ENCODE measurements around the gene COG3.
"Not testable (repeated sequence)": the region's sequence is repeated elsewhere in the genome, so short reads cannot be mapped to it uniquely, and the experiment has no call there.

COG3 gene, protein sequence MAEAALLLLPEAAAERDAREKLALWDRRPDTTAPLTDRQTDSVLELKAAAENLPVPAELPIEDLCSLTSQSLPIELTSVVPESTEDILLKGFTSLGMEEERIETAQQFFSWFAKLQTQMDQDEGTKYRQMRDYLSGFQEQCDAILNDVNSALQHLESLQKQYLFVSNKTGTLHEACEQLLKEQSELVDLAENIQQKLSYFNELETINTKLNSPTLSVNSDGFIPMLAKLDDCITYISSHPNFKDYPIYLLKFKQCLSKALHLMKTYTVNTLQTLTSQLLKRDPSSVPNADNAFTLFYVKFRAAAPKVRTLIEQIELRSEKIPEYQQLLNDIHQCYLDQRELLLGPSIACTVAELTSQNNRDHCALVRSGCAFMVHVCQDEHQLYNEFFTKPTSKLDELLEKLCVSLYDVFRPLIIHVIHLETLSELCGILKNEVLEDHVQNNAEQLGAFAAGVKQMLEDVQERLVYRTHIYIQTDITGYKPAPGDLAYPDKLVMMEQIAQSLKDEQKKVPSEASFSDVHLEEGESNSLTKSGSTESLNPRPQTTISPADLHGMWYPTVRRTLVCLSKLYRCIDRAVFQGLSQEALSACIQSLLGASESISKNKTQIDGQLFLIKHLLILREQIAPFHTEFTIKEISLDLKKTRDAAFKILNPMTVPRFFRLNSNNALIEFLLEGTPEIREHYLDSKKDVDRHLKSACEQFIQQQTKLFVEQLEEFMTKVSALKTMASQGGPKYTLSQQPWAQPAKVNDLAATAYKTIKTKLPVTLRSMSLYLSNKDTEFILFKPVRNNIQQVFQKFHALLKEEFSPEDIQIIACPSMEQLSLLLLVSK

DNA sequence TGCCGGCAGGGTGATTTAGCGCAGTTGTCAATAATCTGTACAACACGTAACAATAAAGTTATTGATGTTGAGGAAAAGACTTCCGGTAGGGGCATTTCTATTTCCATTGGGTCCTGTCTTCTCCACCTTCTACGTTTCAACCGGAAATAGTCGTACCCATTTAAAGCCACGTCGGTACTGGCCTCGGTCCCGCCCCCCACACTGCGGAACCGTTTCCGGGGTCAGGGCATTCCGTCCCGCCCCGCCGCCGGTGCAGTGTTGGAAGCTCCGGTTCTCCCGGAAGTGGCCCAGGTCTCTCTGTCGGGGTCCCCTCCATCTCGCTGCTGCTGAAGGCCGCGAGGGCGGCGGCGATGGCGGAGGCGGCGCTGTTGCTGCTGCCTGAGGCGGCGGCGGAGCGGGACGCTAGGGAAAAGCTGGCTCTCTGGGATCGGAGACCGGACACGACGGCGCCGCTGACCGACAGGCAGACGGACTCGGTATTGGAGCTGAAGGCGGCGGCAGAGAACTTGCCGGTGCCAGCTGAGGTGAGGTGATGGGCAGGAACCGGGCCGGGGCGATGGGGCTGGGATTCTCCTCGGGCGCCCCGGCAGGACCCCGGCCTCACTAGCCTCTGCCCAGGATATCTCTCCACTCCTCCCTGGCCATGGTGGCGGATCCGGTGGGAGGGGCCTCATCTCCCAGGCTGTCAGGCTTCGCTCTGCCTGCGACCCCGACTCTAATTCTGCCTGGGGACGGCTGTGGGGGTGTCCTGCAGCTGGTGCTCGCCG is at the start of gene COG3:
Gene COG3 (plus strand): TSS at position 253 of the 767 bp plus-strand sequence. CDS start 98 bp downstream, at position 351.
- in situ Hi-C loops (cut with MboI; ENCODE audit: low sequenced_read_pairs) = no loop called here

DNA sequence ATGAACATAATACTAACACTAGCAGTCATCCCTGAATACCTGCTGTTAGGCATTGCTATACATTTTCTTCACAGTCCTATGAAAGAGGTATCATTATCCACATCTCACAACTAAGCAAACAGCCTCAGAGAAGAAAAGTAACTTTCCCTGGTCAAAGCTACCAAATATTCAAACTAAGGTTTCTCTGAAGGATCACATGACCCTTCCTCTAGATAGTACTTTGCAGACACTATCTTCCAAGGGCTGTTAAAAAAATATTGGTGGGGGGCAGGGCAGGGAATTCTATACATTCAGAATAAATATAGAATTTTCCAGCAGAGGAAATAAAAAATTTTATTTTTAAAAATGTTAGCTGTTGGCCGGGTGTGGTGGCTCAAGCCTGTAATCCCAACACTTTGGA is 49.6 kb upstream of the COG3 start:
- in situ Hi-C loops (cut with MboI; ENCODE audit: low sequenced_read_pairs) = no loop called here

DNA sequence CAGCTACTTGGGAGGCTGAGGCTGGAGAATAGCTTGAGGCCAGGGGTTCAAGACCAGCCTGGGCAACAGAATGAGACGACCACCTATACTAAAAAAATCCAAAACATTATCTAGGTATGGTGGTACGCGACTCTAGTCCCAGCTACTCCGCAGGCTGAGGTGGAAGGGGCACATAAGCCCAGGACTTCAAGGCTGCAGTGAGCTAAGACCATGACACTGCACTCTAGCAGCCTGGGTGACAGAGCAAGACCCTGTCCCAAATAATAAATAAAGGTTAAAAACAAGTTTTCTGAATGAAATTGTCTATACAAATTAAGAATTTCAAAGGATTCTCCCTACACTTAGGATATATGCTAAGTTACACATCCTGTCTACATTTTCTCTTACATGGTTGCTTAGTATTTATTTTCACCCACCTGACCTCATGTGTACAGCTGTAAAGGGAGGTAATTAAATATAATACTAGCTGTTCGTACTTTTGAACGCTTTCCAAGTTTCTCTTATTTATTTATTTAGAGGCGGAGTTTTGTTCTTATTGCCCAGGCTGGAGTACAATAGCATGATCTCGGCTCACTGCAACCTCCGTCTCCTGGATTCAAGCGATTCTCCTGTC is 48.1 kb upstream of the COG3 start:
- in situ Hi-C loops (cut with MboI; ENCODE audit: low sequenced_read_pairs) = no loop called here

DNA sequence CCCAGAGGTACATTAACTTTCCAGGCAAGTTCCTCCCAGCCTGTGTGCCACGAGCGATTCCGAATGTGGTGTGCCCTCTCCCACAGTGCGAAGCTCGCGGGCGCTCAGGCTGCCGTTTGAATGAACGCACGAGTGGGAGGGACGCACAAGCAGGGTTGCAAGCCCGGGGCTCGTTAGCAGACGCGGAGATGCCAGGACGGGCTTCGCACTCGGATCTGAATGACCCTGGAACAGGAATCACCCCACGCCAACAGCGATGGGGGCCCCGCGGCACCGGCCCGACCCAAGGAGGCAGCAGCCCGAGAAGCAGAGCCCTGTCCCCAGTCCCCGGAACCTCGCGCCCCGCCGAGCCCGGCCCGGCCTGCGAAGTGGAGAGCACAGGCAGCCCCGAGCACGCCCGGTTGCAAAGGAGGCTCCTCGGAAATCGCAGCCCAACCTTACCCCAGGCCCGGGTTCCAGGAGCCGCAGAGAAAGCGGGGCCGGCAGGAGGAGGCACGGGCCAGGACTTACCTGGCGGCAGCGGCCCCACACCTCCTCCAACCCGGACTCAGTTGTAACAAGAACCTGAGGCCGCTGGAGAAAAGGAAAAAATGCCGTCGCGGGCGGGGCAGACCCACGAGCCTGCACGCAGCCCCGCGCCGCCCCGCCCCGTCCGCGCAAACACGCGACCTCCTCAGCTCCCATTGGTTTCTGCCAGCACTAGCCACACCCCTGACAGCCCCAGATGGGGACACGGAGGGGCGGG is 46.8 kb upstream of the COG3 start, which contains the start of gene SLC25A30:
Gene SLC25A30 (minus strand): TSS at position 584 of the 745 bp plus-strand sequence. CDS start 6,948 bp downstream, outside the sequence.
- in situ Hi-C loops (cut with MboI; ENCODE audit: low sequenced_read_pairs) = no loop called here

DNA sequence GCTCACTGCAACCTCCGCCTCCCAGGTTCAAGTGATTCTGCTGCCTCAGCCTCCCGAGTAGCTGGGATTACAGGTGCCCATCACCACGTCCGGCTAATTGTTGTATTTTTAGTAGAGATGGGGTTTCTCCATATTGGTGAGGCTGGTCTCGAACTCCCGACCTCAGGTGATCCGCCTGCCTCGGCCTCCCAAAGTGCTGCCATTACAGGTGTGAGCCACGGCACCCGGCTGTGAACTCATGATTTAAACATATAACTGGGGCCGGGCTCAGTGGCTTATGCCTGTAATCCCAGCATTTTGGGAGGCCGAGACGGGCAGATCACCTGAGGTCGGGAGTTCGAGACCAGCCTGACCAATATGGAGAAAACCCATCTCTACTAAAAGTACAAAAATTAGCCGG is 45.4 kb upstream of the COG3 start:
- in situ Hi-C loops (cut with MboI; ENCODE audit: low sequenced_read_pairs) = not testable (repeated sequence)

DNA sequence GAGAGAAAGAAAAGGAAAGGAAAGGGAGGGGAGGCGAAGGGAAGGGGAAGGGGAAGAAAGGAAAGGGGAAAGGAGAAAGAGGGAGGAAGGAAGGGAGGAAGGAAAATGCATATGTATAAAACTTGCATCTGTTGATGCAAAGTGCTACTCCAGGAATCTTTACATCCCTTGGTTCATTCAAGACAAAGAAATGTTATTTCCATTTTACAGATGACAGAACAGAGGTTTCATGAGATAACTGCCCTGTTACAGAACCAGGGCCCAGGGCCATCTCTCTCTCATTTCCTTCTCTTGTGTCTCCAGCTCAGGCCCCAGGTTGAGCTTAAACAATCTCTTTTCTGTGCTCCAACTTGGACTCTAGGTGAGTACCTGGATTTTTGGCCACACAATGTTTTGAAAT is 44.8 kb upstream of the COG3 start:
- in situ Hi-C loops (cut with MboI; ENCODE audit: low sequenced_read_pairs) = no loop called here

DNA sequence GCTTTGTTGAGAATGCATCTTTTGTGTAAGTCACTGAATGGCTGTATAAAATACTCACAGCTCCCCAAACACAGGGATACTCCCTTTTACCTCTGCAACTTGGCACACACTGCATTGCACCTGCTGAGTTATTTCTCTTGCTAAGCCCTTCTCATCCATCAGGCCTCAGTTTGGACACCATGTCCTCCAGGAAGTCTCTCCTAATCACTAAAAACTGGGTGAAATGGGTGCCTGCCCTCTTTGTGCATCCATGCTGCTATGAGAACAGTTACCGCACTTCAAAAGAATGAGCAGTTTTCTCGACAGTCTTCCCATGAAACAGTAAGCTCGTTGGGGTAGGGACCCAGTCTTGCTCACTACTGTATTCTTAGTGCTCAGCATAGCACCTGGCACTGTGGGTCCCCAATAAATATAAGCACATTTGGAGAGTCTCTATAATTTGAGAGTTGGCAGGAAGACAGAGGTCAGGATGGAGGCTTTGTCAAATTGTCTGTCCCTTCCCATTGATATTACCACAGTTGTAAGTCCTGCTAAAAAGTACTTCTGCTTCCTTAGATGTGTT is 41.9 kb upstream of the COG3 start:
- in situ Hi-C loops (cut with MboI; ENCODE audit: low sequenced_read_pairs) = no loop called here

DNA sequence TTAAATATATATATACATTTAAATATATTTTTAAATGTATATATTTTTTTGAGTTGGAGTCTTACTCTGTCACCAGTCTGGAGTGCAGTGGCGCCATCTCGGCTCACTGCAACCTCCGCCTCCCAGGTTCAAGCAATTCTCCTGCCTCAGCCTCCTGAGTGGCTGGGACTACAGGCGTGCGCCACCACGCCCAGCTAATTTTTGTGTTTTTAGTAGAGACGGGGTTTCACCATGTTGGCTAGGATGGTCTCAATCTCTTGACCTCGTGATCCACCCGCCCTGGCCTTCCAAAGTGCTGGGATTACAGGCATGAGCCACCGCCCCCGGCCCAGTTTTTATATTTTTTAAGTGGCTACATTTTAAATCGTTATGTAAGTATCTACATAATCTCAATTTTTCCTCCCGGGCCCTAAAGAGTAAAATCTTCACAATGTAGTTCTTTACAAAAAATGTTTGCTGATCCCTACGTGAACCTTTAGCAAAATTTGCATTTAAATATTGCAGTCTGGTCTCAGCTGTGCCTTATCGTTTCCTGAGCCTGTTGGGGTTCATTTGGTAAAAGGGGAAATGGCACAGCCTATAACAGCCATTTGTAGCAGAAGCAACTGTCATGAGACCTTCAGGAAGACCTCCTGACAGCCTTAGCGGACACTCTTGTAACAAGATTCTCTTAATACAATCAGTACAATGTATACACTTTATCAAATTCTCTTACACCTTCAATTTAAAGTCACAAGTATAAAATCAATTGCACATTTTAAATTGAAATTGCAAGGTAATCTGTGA is 38.5 kb upstream of the COG3 start:
- in situ Hi-C loops (cut with MboI; ENCODE audit: low sequenced_read_pairs) = not testable (repeated sequence)

DNA sequence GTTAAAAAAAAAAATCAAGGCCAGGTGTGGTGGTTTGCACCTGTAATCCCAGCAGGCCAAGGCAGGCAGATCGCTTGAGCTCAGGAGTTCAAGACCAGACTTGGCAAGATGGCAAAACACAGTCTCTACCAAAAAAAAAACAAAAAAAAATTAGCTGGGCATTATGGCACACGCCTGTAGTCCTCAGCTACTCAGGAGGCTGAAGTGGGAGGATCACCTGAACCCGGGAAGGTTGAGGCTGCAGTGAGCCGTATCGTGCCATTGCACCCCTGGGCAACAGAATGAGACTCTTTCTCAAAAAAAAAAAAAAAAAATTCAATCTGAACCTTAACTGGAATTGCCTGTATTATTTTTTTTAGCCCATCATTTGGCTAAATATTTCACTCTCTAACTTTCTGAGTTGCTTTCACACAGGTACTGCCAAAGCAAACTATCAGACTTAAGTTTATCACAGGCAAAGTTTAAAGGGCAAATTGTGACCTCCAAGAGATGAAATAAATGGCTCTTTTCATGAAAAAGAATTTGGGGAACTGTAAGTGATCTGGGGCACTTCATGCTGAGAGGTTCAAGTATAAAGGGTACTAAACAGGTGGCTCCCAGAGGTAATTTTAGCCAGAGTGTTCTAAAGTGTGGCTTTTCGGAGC is 31.9 kb upstream of the COG3 start:
- in situ Hi-C loops (cut with MboI; ENCODE audit: low sequenced_read_pairs) = no loop called here

DNA sequence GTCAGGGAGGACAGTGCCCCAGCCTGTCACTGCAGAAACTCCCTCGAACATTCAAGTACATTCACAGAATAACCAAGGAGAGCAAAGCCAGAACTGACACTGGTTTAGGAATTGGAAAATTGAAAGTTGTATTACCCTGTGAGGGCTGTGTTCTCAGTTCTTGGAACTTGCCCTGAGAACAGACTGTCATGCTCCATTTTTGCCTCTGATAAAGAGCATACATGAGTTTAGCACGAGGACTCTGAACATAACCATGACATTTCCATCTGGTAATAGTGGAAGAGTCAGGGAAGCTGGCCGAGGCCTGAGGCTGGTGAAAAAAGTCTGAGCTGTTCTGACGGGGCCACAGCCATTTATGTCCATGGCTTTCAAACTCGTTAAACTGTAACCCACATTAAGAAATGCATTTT is 31.4 kb upstream of the COG3 start:
- in situ Hi-C loops (cut with MboI; ENCODE audit: low sequenced_read_pairs) = no loop called here

DNA sequence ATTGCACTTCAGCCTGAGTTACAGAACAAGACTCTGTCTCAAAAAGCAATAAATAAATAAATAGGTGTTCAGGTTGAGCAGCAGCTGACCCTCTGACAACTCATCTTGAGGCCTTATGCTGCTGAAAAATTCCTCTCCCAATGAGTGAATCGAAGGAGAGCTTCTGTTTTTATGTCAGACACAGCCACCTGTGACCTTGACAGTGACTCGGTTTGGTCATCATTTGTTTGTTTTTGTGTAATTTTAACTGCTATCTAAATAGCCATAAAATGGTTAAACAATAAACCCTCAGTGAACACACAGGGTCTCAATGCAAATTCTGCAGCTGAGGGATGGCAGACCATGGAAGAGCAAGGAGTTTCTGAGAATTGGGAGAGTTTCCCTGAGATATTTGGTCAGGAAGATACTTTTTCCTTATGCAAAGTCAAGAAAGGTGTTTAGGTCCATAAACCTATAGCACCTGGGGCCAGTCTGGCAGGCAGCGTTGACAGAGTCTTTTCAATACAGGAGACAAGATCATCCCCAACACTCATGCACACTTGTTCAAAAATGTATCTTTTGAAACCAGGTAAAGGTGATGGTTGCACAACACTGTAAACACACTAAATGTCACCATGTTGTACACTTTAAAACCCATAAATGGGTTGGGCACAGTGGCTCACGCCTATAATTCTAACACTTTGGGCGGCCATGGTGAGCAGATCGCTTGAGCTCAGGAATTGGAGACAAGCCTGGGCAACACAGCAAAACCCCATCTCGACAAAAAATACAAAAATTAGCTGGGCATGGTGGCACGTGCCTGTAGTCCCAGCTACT is 30.0 kb upstream of the COG3 start:
- in situ Hi-C loops (cut with MboI; ENCODE audit: low sequenced_read_pairs) = no loop called here

DNA sequence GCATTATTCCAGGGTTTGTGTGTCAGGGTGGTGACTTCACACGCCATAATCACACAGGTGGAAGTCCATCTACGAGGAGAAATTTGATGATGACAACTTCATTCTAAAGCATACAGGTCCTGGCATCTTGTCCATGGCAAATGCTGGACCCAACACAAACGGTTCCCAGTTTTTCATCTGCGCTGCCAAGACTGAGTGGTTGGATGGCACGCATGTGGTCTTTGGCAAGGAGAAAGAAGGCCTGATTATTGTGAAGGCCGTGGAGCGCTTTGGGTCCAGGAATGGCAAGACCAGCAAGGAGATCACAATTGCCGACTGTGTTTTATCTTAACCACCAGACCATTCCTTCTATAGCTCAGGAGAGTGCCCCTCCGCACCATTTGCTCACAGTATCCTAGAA is 28.4 kb upstream of the COG3 start:
- in situ Hi-C loops (cut with MboI; ENCODE audit: low sequenced_read_pairs) = no loop called here

DNA sequence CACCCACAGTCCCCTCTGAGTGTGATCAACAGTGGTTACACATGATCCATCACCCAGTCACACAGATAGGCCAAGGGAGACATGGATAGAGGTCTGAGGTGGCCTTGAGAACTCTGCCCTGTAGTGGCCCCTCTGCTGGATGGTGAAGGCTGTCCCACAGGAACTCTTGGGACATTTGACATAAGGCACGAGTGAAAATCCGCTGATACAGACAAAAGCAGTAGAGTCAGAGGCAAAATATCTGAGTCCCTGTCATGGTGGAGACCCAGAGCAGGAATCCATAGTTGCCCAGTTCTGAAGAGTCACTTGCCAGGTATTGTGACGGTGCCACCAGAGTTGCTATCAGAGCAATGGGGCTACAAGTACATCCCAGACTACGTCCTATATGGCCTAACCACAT is 27.8 kb upstream of the COG3 start:
- in situ Hi-C loops (cut with MboI; ENCODE audit: low sequenced_read_pairs) = no loop called here

DNA sequence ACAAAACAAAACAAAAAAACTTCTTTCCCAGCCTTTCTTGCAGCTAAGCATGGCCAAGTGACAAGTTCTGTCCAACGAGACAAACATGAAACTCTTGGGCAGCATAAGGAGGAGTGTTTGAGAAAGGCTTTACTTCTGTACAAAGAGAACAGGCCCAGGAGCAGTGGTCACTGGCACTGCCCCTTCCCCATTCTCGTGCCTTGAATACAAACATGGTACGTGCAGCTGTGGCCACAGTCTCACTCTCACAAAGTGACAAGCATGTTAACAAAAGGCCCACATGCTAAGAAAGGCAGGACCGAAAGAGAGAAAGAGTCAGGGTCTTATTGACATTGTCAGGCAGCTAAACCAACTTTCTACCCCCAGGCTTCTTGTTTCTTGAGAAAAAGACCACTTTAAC is 26.8 kb upstream of the COG3 start:
- in situ Hi-C loops (cut with MboI; ENCODE audit: low sequenced_read_pairs) = no loop called here

DNA sequence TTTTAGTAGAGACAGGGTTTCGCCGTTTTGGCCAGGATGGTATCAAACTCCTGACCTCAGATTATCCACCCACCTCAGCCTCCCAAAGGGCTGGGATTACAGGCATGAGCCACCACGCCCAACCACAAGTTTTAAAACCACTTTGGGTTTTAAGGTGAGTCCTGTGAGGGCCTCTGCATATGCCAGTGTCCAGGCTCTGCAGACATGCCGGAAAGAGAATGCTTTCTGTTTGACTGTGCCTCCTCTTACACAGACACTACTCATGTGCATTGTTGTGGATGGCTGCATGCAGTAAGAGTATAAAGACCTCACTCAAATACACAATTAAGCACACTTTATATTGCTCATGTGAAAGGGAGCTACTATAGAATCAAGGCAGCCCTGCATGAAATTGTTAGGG is 25.7 kb upstream of the COG3 start:
- in situ Hi-C loops (cut with MboI; ENCODE audit: low sequenced_read_pairs) = no loop called here

DNA sequence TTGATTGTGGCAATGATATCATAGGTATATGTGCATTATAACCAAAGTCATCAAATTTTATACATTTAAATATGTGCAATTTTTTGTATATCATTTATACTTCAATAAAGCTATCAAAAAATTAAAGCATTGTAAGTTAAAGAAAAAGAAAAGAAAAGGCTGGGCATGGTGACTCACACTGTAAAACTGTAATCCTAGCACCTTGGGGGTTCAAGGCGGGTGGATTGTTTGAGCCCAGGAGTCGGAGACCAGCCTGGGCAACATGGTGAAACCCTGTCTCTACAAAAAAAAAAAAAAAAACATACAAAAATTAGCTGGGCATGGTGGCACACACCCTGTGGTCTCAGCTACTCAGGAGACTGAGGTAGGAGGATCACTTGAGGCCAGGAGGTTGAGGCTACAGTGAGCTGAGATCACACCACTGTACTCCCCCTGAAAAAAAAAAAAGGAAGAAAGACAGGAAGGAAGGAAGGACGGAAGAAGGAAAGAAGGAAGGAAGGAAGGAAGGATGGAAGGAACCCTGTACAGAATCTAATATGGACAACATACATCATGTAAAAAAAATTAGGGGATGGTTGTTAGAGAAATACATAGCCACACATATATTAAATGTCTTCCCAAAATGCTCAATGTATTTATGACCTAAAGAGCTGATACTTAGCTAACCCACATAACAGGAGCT is 24.8 kb upstream of the COG3 start:
- in situ Hi-C loops (cut with MboI; ENCODE audit: low sequenced_read_pairs) = no loop called here

DNA sequence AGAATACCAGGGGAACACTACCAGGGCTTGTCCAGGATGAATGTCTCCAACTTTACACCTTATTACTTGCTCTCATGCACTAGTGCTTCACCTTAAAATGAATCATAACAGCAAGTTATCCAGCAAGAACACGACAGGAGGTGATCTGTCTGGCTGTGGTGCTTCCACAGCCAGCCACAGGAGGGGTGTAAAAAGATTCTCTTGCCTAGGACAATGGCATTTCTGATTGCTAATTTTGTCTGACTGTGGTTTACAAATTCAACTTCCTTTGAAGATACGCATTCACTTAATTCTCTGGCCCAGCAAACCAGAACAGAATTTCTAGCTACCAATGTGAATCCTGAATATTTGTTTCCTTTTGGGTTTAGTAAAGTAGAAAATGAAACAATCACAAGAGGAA is 23.1 kb upstream of the COG3 start:
- in situ Hi-C loops (cut with MboI; ENCODE audit: low sequenced_read_pairs) = no loop called here

All from HL-60/S4 treated with phorbol 12-myristate 13-acetate at 8.2 ng/mL for 4 days and 3 days (cell line).